HG03565 (cell line): Measurements from ENCODE around the gene C21orf58.

Source experiments
- ATAC-seq: cut with Tn5 transposase; IDR thresholded peaks from one replicate; pipeline ENCODE4 v1.9.1; 2021; ENCODE audit warnings: mild to moderate bottlenecking, moderate library complexity; ENCODE audit not compliant: unreplicated experiment

The C21orf58 gene

GRCh38 chr21:46297338-46298271, 26.1 kb downstream of the C21orf58 start:
- no peak for ATAC-seq

GRCh38 chr21:46295996-46296752, 27.5 kb downstream of the C21orf58 start:
- ATAC-seq, result no peak

- ATAC-seq, result no peak
Measured at GRCh38 chr21:46295177-46295770, 28.4 kb downstream of the C21orf58 start.

- ATAC-seq, result no peak
Measured at GRCh38 chr21:46294647-46295176, 29.0 kb downstream of the C21orf58 start.

GRCh38 chr21:46291561-46291960, 32.1 kb downstream of the C21orf58 start:
- no peak for ATAC-seq

GRCh38 chr21:46289655-46290179, 34.0 kb downstream of the C21orf58 start:
- ATAC-seq, result no peak

- ATAC-seq, result no peak
Measured at GRCh38 chr21:46287541-46287940, 36.1 kb downstream of the C21orf58 start.

- ATAC-seq, result peak; percentile 5
Measured at GRCh38 chr21:46286648-46287002, 37.0 kb downstream of the C21orf58 start.

GRCh38 chr21:46285761-46286647, 37.7 kb downstream of the C21orf58 start, which contains the start of gene YBEY:
Gene YBEY (plus strand): TSS chr21:46286342. CDS start chr21:46286914, 572 bp downstream.
- peak; percentile 73 for ATAC-seq

- no peak for ATAC-seq
Measured at GRCh38 chr21:46285206-46285661, 38.4 kb downstream of the C21orf58 start, which contains the start of gene MCM3AP. Gene MCM3AP (minus strand): TSS chr21:46285611. CDS start chr21:46285286, 325 bp downstream.

- ATAC-seq, result no peak
Measured at GRCh38 chr21:46284733-46285132, 38.9 kb downstream of the C21orf58 start.

- ATAC-seq, result no peak
Measured at GRCh38 chr21:46284077-46284644, 39.5 kb downstream of the C21orf58 start.

GRCh38 chr21:46274797-46275390, 48.8 kb downstream of the C21orf58 start:
- ATAC-seq, result no peak

- ATAC-seq, result no peak
Measured at GRCh38 chr21:46273341-46273740, 50.3 kb downstream of the C21orf58 start.

- ATAC-seq, result no peak
Measured at GRCh38 chr21:46269466-46269865, 54.2 kb downstream of the C21orf58 start.

GRCh38 chr21:46268371-46268770, 55.3 kb downstream of the C21orf58 start:
- no peak for ATAC-seq

GRCh38 chr21:46266946-46267345, 56.7 kb downstream of the C21orf58 start:
- no peak for ATAC-seq

GRCh38 chr21:46265736-46266525, 57.7 kb downstream of the C21orf58 start:
- no peak for ATAC-seq
